GM23338 (cell line): ENCODE data around the gene UIMC1. TPM values are rescaled to one million over a fixed set of nuclear protein-coding genes. Genes with fewer than 3 reads are reported as not detected.

ENCODE experiments used
- ATAC-seq: fragments of 200-7000 bp; cut with Tn5 transposase; 3 replicates; pipeline ENCODE4 v1.9.1; 2020
- DNase-seq: peaks from one replicate; pipeline ENCODE4 v3.0.0-alpha.2; 2015; ENCODE audit warnings: low spot score
- H2AFZ ChIP-seq: fragments of 200-600 bp; sonication (generic); 2 replicates; pipeline ENCODE4 v1.8.0; 2016; ENCODE audit warnings: antibody characterized with exemption, mild to moderate bottlenecking, moderate library complexity
- H3F3A ChIP-seq: fragments of 200-600 bp; sonication (generic); replicated peaks from 2 replicates; pipeline ENCODE4 v1.8.0; 2017; ENCODE audit warnings: antibody characterized with exemption, mixed run types, low read depth
- H3K27ac ChIP-seq: fragments of 200-600 bp; sonication (generic); 2 replicates; pipeline ENCODE4 v1.6.1; 2016; ENCODE audit warnings: low read depth
- H3K27me3 ChIP-seq: fragments of 200-600 bp; sonication (generic); 2 replicates; pipeline ENCODE4 v1.8.0; 2016; ENCODE audit warnings: mild to moderate bottlenecking, mixed run types, moderate library complexity; ENCODE audit not compliant: insufficient read depth
- H3K36me3 ChIP-seq: fragments of 200-600 bp; sonication (generic); 2 replicates; pipeline ENCODE4 v1.8.0; 2016; ENCODE audit warnings: mild to moderate bottlenecking; ENCODE audit not compliant: insufficient read depth
- H3K4me1 ChIP-seq: fragments of 200-600 bp; sonication (generic); 2 replicates; pipeline ENCODE4 v1.8.0; 2016; ENCODE audit warnings: mild to moderate bottlenecking, moderate library complexity; ENCODE audit not compliant: insufficient read depth
- H3K4me2 ChIP-seq: fragments of 200-600 bp; sonication (generic); 2 replicates; pipeline ENCODE4 v1.7.1; 2017; ENCODE audit warnings: mixed run types
- H3K4me3 ChIP-seq: fragments of 200-600 bp; sonication (generic); 2 replicates; pipeline ENCODE4 v1.6.1; 2016; ENCODE audit warnings: mixed run types
- H3K79me2 ChIP-seq: fragments of 200-600 bp; sonication (generic); replicated peaks from 2 replicates; pipeline ENCODE4 v1.8.0; 2017; ENCODE audit warnings: mild to moderate bottlenecking; ENCODE audit not compliant: insufficient read depth
- H3K9me2 ChIP-seq: fragments of 200-600 bp; sonication (generic); 2 replicates; pipeline ENCODE4 v1.8.0; 2017; ENCODE audit not compliant: insufficient read depth
- H4K20me1 ChIP-seq: fragments of 200-600 bp; sonication (generic); replicated peaks from 2 replicates; pipeline ENCODE4 v1.8.0; 2017; ENCODE audit warnings: mild to moderate bottlenecking; ENCODE audit not compliant: insufficient read depth
- H3K27ac Mint-ChIP-seq: 2 replicates; pipeline ENCODE4 v1.8.0; 2020; ENCODE audit warnings: inconsistent platforms, mild to moderate bottlenecking, moderate library complexity, mixed read lengths
- H3K27me3 Mint-ChIP-seq: 3 replicates; pipeline ENCODE4 v1.8.0; 2022; ENCODE audit warnings: low read depth, mild to moderate bottlenecking, moderate library complexity, mixed read lengths, inconsistent platforms; ENCODE audit not compliant: insufficient read depth, poor library complexity
- H3K36me3 Mint-ChIP-seq: 3 replicates; pipeline ENCODE4 v1.8.0; 2021; ENCODE audit warnings: low read depth, mild to moderate bottlenecking, inconsistent platforms, moderate library complexity, mixed read lengths
- H3K4me1 Mint-ChIP-seq: 3 replicates; pipeline ENCODE4 v1.8.0; 2020; ENCODE audit warnings: mild to moderate bottlenecking, inconsistent platforms, mixed read lengths
- H3K4me3 Mint-ChIP-seq: 3 replicates; pipeline ENCODE4 v1.8.0; 2021; ENCODE audit warnings: moderate library complexity, mild to moderate bottlenecking, inconsistent platforms, mixed read lengths
- H3K9me3 Mint-ChIP-seq: 3 replicates; pipeline ENCODE4 v1.8.0; 2020; ENCODE audit warnings: moderate library complexity, mild to moderate bottlenecking, inconsistent platforms, mixed read lengths
- CREB1 ChIP-seq: fragments of 250-450 bp; sonication (Bioruptor Pico); IDR thresholded peaks from 2 replicates; pipeline ENCODE4 v1.5.0; 2020; ENCODE audit warnings: low read depth, mild to moderate bottlenecking, moderate library complexity
- EZH2phosphoT487 ChIP-seq: fragments of 200-600 bp; sonication (generic); IDR thresholded peaks from one replicate; pipeline ENCODE4 v1.8.1; 2018; ENCODE audit warnings: antibody characterized with exemption; ENCODE audit not compliant: unreplicated experiment
- JUNB ChIP-seq: IDR thresholded peaks from one replicate; pipeline ENCODE4 v1.6.1; 2016; ENCODE audit warnings: antibody characterized with exemption; ENCODE audit not compliant: unreplicated experiment
- NANOG ChIP-seq: IDR thresholded peaks from 2 replicates; pipeline ENCODE4 v1.6.1; 2016; ENCODE audit warnings: antibody characterized with exemption, borderline replicate concordance
- POLR2AphosphoS5 ChIP-seq: IDR thresholded peaks from 2 replicates; pipeline ENCODE4 v1.6.1; 2016; ENCODE audit warnings: antibody characterized with exemption, low read depth
- STAT1 ChIP-seq: IDR thresholded peaks from one replicate; pipeline ENCODE4 v1.6.1; 2016; ENCODE audit warnings: antibody characterized with exemption; ENCODE audit not compliant: unreplicated experiment
- ZNF114 ChIP-seq: fragments of 250-450 bp; sonication (Bioruptor Pico); IDR thresholded peaks from 2 replicates; pipeline ENCODE4 v1.5.0; 2020; ENCODE audit warnings: mild to moderate bottlenecking, moderate library complexity
- ZNF331 ChIP-seq: fragments of 250-450 bp; sonication (Bioruptor Pico); IDR thresholded peaks from 2 replicates; pipeline ENCODE4 v1.5.0; 2020; ENCODE audit warnings: low read depth, mild to moderate bottlenecking, moderate library complexity
- polyA plus RNA-seq: library from polyadenylated mRNA; unstranded; fragments of >200 nt; fragmentation: Nextera tagmentation; extraction: Ambion mirVana; gene quantifications from 2 replicates; pipeline ENCODE4 v1.2.1, GENCODE V29; 2016
- total RNA-seq: library from RNA; depleted of rRNA; stranded (reverse); fragments of >200 nt; shearing (Covaris generic); gene quantifications from 2 replicates; pipeline ENCODE4 v1.2.3, GENCODE V29; 2014
- TF ChIP-seq, protein P1 (sequence below): IDR thresholded peaks from 2 replicates; pipeline ENCODE4 v1.6.1; 2016; ENCODE audit warnings: antibody characterized with exemption
- TF ChIP-seq, protein P2 (sequence below): IDR thresholded peaks from one replicate; pipeline ENCODE4 v1.6.1; 2018; ENCODE audit warnings: antibody characterized with exemption; ENCODE audit not compliant: unreplicated experiment
- TF ChIP-seq, protein P3 (sequence below), 2 experiments: fragments of 200-600 bp in 1 of 2; sonication (generic) in 1 of 2; conservative IDR thresholded peaks; 2 replicates each; pipeline versions ENCODE4 v1.5.1 to v1.6.1; 2016 to 2017; ENCODE audit warnings: antibody characterized with exemption in 2 of 2, low read depth in 2 of 2, mild to moderate bottlenecking in 2 of 2, moderate library complexity in 1 of 2
- TF ChIP-seq, protein P4 (sequence below): fragments of 250-450 bp; sonication (Bioruptor Pico); IDR thresholded peaks from 2 replicates; pipeline ENCODE4 v1.5.0; 2020; ENCODE audit warnings: mild to moderate bottlenecking, moderate library complexity

The UIMC1 gene
- total and polyA plus RNA-seq, 2 experiments from 2014 or later = 36.4 to 40.1 TPM

DNA sequence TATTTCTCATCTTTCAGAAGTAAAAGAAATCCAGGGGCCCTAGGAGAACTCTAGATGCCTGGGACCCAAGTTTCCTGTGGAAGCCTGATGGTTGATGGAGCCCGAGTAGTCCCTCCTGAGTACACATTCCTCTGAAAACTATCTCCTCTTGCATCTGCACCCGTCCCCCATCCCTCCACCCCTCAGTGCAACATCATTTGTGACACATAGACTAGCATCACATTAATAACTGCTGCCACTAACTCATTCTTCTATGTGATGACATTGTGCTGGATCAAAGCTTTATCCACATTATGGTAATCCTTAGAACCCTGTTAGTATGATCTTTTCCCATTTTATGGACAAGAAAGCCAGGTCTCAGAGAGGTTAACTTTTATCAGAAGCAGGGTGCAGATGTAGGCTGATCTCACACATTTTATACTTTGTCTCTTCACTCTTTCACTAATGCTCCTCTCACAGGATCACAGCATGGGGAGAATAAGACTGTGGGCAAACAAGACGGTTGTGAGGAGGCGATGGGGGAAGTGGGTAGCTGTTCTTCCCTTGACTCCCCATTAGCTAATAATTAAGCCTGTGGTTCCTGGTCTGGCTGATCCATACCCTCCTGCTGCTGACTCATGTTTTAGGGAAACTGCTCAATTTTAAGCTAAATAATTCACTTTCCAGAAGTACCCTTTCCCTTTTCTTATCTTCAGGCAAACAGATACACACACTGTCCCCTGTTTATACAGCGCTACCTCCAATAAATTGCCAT is 103.5 kb downstream of the UIMC1 start:
- Mint-ChIP-seq H3K27ac (no peak overlapping the region), H3K27me3 (peaks cover 2% of the 10 kb centered on the region), H3K36me3 (peaks cover 47% of the 10 kb centered on the region), H3K9me3 (no peaks in the 10 kb centered on the region), H3K4me1 (peaks cover 14% of the 10 kb centered on the region), H3K4me3 (no peak overlapping the region)
- Histone ChIP-seq H3K27ac (no peak overlapping the region), H2AFZ (no peak overlapping the region), H3K4me3 (no peak overlapping the region), H3K9me2 (no peaks in the 10 kb centered on the region), H3F3A (no peaks in the 10 kb centered on the region), H4K20me1 (no peaks in the 10 kb centered on the region; the same call in none of the 2 replicates), H3K4me2 (no peak overlapping the region), H3K27me3 (no peaks in the 10 kb centered on the region), H3K4me1 (0 out of 2 replicates have a peak, but pooled peaks cover 3% of the 10 kb centered on the region), H3K79me2 (no peaks in the 10 kb centered on the region), H3K36me3 (peaks cover 43% of the 10 kb centered on the region)
- ATAC-seq (no peak), DNase-seq (no peak)
- TF ChIP-seq, protein P1, sequence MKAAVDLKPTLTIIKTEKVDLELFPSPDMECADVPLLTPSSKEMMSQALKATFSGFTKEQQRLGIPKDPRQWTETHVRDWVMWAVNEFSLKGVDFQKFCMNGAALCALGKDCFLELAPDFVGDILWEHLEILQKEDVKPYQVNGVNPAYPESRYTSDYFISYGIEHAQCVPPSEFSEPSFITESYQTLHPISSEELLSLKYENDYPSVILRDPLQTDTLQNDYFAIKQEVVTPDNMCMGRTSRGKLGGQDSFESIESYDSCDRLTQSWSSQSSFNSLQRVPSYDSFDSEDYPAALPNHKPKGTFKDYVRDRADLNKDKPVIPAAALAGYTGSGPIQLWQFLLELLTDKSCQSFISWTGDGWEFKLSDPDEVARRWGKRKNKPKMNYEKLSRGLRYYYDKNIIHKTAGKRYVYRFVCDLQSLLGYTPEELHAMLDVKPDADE = no peak
- TF ChIP-seq NANOG (no peak), JUNB (no peak), ZNF114 (CRISPR knock-in tag) (no peak), POLR2AphosphoS5 (no peak), ZNF331 (CRISPR knock-in tag) (no peak), STAT1 (no peak), CREB1 (CRISPR knock-in tag) (no peak), EZH2phosphoT487 (no peak)
- TF ChIP-seq, protein P2, sequence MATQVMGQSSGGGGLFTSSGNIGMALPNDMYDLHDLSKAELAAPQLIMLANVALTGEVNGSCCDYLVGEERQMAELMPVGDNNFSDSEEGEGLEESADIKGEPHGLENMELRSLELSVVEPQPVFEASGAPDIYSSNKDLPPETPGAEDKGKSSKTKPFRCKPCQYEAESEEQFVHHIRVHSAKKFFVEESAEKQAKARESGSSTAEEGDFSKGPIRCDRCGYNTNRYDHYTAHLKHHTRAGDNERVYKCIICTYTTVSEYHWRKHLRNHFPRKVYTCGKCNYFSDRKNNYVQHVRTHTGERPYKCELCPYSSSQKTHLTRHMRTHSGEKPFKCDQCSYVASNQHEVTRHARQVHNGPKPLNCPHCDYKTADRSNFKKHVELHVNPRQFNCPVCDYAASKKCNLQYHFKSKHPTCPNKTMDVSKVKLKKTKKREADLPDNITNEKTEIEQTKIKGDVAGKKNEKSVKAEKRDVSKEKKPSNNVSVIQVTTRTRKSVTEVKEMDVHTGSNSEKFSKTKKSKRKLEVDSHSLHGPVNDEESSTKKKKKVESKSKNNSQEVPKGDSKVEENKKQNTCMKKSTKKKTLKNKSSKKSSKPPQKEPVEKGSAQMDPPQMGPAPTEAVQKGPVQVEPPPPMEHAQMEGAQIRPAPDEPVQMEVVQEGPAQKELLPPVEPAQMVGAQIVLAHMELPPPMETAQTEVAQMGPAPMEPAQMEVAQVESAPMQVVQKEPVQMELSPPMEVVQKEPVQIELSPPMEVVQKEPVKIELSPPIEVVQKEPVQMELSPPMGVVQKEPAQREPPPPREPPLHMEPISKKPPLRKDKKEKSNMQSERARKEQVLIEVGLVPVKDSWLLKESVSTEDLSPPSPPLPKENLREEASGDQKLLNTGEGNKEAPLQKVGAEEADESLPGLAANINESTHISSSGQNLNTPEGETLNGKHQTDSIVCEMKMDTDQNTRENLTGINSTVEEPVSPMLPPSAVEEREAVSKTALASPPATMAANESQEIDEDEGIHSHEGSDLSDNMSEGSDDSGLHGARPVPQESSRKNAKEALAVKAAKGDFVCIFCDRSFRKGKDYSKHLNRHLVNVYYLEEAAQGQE = no peak
- TF ChIP-seq, protein P3, sequence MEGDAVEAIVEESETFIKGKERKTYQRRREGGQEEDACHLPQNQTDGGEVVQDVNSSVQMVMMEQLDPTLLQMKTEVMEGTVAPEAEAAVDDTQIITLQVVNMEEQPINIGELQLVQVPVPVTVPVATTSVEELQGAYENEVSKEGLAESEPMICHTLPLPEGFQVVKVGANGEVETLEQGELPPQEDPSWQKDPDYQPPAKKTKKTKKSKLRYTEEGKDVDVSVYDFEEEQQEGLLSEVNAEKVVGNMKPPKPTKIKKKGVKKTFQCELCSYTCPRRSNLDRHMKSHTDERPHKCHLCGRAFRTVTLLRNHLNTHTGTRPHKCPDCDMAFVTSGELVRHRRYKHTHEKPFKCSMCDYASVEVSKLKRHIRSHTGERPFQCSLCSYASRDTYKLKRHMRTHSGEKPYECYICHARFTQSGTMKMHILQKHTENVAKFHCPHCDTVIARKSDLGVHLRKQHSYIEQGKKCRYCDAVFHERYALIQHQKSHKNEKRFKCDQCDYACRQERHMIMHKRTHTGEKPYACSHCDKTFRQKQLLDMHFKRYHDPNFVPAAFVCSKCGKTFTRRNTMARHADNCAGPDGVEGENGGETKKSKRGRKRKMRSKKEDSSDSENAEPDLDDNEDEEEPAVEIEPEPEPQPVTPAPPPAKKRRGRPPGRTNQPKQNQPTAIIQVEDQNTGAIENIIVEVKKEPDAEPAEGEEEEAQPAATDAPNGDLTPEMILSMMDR (conservative IDR thresholded peaks at IDR 0.05; ENCODE audit: low read depth in 2 of 2) = no peak
- TF ChIP-seq, protein P4, sequence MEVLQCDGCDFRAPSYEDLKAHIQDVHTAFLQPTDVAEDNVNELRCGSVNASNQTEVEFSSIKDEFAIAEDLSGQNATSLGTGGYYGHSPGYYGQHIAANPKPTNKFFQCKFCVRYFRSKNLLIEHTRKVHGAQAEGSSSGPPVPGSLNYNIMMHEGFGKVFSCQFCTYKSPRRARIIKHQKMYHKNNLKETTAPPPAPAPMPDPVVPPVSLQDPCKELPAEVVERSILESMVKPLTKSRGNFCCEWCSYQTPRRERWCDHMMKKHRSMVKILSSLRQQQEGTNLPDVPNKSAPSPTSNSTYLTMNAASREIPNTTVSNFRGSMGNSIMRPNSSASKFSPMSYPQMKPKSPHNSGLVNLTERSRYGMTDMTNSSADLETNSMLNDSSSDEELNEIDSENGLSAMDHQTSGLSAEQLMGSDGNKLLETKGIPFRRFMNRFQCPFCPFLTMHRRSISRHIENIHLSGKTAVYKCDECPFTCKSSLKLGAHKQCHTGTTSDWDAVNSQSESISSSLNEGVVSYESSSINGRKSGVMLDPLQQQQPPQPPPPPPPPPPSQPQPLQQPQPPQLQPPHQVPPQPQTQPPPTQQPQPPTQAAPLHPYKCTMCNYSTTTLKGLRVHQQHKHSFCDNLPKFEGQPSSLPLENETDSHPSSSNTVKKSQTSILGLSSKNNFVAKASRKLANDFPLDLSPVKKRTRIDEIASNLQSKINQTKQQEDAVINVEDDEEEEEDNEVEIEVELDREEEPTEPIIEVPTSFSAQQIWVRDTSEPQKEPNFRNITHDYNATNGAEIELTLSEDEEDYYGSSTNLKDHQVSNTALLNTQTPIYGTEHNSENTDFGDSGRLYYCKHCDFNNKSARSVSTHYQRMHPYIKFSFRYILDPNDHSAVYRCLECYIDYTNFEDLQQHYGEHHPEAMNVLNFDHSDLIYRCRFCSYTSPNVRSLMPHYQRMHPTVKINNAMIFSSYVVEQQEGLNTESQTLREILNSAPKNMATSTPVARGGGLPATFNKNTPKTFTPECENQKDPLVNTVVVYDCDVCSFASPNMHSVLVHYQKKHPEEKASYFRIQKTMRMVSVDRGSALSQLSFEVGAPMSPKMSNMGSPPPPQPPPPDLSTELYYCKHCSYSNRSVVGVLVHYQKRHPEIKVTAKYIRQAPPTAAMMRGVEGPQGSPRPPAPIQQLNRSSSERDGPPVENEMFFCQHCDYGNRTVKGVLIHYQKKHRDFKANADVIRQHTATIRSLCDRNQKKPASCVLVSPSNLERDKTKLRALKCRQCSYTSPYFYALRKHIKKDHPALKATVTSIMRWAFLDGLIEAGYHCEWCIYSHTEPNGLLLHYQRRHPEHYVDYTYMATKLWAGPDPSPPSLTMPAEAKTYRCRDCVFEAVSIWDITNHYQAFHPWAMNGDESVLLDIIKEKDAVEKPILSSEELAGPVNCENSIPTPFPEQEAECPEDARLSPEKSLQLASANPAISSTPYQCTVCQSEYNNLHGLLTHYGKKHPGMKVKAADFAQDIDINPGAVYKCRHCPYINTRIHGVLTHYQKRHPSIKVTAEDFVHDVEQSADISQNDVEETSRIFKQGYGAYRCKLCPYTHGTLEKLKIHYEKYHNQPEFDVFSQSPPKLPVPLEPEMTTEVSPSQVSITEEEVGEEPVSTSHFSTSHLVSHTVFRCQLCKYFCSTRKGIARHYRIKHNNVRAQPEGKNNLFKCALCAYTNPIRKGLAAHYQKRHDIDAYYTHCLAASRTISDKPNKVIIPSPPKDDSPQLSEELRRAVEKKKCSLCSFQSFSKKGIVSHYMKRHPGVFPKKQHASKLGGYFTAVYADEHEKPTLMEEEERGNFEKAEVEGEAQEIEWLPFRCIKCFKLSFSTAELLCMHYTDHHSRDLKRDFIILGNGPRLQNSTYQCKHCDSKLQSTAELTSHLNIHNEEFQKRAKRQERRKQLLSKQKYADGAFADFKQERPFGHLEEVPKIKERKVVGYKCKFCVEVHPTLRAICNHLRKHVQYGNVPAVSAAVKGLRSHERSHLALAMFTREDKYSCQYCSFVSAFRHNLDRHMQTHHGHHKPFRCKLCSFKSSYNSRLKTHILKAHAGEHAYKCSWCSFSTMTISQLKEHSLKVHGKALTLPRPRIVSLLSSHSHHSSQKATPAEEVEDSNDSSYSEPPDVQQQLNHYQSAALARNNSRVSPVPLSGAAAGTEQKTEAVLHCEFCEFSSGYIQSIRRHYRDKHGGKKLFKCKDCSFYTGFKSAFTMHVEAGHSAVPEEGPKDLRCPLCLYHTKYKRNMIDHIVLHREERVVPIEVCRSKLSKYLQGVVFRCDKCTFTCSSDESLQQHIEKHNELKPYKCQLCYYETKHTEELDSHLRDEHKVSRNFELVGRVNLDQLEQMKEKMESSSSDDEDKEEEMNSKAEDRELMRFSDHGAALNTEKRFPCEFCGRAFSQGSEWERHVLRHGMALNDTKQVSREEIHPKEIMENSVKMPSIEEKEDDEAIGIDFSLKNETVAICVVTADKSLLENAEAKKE (CRISPR knock-in tag) = no peak
